ENCODE results near the gene TMEM240. TPM values are rescaled to one million over a fixed set of nuclear protein-coding genes. Genes with fewer than 3 reads are reported as not detected.
"Not testable (repeated sequence)": the region's sequence is repeated elsewhere in the genome, so short reads cannot be mapped to it uniquely, and the experiment has no call there.

The TMEM240 gene
- total RNA-seq, 2 experiments from 2014 or later = not detected

GRCh38 chr1:1534401-1535154, 5.8 kb downstream of the TMEM240 start:
- intact Hi-C loops (cut with micrococcal nuclease) = no loop called here
- CTCF ChIA-PET = no interaction called here
- H3K27me3 Mint-ChIP-seq (ENCODE audit: low read depth) = no peaks in the 10 kb centered on the region
- peaks cover 21% of the 10 kb centered on the region for H3K36me3 Mint-ChIP-seq (ENCODE audit: low read depth)
- no peak overlapping the region for H3K4me3 Mint-ChIP-seq
- H3K27ac Mint-ChIP-seq = no peak overlapping the region
- peaks cover 3% of the 10 kb centered on the region for H3K4me1 Mint-ChIP-seq (ENCODE audit: low read depth)
- H3K9me3 Mint-ChIP-seq = peaks cover 8% of the 10 kb centered on the region
- no peak for DNase-seq

GRCh38 chr1:1533894-1534291, 6.5 kb downstream of the TMEM240 start:
- H3K4me3 Mint-ChIP-seq; H3K4me1 Mint-ChIP-seq (ENCODE audit: low read depth); H3K9me3 Mint-ChIP-seq; CTCF ChIA-PET; intact Hi-C loops (cut with micrococcal nuclease); H3K27ac Mint-ChIP-seq; H3K27me3 Mint-ChIP-seq (ENCODE audit: low read depth); DNase-seq: not testable (repeated sequence)
- H3K36me3 Mint-ChIP-seq (ENCODE audit: low read depth) = peaks cover 27% of the 10 kb centered on the region

GRCh38 chr1:1533176-1533893, 7.1 kb downstream of the TMEM240 start:
- DNase-seq; H3K4me3 Mint-ChIP-seq; H3K27me3 Mint-ChIP-seq (ENCODE audit: low read depth); H3K27ac Mint-ChIP-seq; CTCF ChIA-PET; intact Hi-C loops (cut with micrococcal nuclease); H3K9me3 Mint-ChIP-seq; H3K4me1 Mint-ChIP-seq (ENCODE audit: low read depth): not testable (repeated sequence)
- peaks cover 28% of the 10 kb centered on the region for H3K36me3 Mint-ChIP-seq (ENCODE audit: low read depth)

- peaks cover 8% of the 10 kb centered on the region for H3K9me3 Mint-ChIP-seq
- intact Hi-C loops (cut with micrococcal nuclease) = no loop called here
- no peak overlapping the region for H3K27ac Mint-ChIP-seq
- peaks cover 34% of the 10 kb centered on the region for H3K36me3 Mint-ChIP-seq (ENCODE audit: low read depth)
- no peak for DNase-seq
- CTCF ChIA-PET = no interaction called here
- H3K4me3 Mint-ChIP-seq = no peak overlapping the region
- H3K4me1 Mint-ChIP-seq (ENCODE audit: low read depth) = no peaks in the 10 kb centered on the region
- H3K27me3 Mint-ChIP-seq (ENCODE audit: low read depth) = no peaks in the 10 kb centered on the region
These were observed 8.5 kb downstream of the TMEM240 start for GRCh38 chr1:1531947-1532346.

- Mint-ChIP-seq H3K9me3 (peaks cover 8% of the 10 kb centered on the region), H3K36me3 (ENCODE audit: low read depth) (peaks cover 36% of the 10 kb centered on the region), H3K27ac (no peak overlapping the region), H3K27me3 (ENCODE audit: low read depth) (no peaks in the 10 kb centered on the region), H3K4me3 (no peak overlapping the region), H3K4me1 (ENCODE audit: low read depth) (no peaks in the 10 kb centered on the region)
- no peak for DNase-seq
- intact Hi-C loops (cut with micrococcal nuclease) = no loop called here
- CTCF ChIA-PET = interaction anchor here (0.6 kb wide), 1 partner anchor 45 kb away, joined by 3 read pairs; no protein-coding TSS in a partner anchor
These were observed 10.5 kb downstream of the TMEM240 start for GRCh38 chr1:1529936-1530335.

GRCh38 chr1:1529321-1529720, 11.1 kb downstream of the TMEM240 start:
- Mint-ChIP-seq H3K36me3 (ENCODE audit: low read depth) (peaks cover 36% of the 10 kb centered on the region), H3K27ac (no peak overlapping the region), H3K4me1 (ENCODE audit: low read depth) (no peaks in the 10 kb centered on the region), H3K27me3 (ENCODE audit: low read depth) (no peaks in the 10 kb centered on the region), H3K9me3 (peaks cover 8% of the 10 kb centered on the region), H3K4me3 (no peak overlapping the region)
- intact Hi-C loops (cut with micrococcal nuclease) = no loop called here
- DNase-seq = no peak
- CTCF ChIA-PET = no interaction called here

- peaks cover 8% of the 10 kb centered on the region for H3K9me3 Mint-ChIP-seq
- no peaks in the 10 kb centered on the region for H3K4me1 Mint-ChIP-seq (ENCODE audit: low read depth)
- H3K27me3 Mint-ChIP-seq (ENCODE audit: low read depth) = no peaks in the 10 kb centered on the region
- intact Hi-C loops (cut with micrococcal nuclease) = no loop called here
- DNase-seq = no peak
- no peak overlapping the region for H3K4me3 Mint-ChIP-seq
- peaks cover 38% of the 10 kb centered on the region for H3K36me3 Mint-ChIP-seq (ENCODE audit: low read depth)
- H3K27ac Mint-ChIP-seq = no peak overlapping the region
- CTCF ChIA-PET = no interaction called here
These were observed 11.8 kb downstream of the TMEM240 start for GRCh38 chr1:1528301-1529267.

GRCh38 chr1:1527092-1527816, 13.2 kb downstream of the TMEM240 start:
- peaks cover 36% of the 10 kb centered on the region for H3K36me3 Mint-ChIP-seq (ENCODE audit: low read depth)
- CTCF ChIA-PET = no interaction called here
- peaks cover 8% of the 10 kb centered on the region for H3K9me3 Mint-ChIP-seq
- no peak overlapping the region for H3K27ac Mint-ChIP-seq
- no peak overlapping the region for H3K4me3 Mint-ChIP-seq
- DNase-seq = no peak
- H3K27me3 Mint-ChIP-seq (ENCODE audit: low read depth) = no peaks in the 10 kb centered on the region
- H3K4me1 Mint-ChIP-seq (ENCODE audit: low read depth) = no peaks in the 10 kb centered on the region
- intact Hi-C loops (cut with micrococcal nuclease) = no loop called here

- CTCF ChIA-PET; H3K4me3 Mint-ChIP-seq; H3K27ac Mint-ChIP-seq; intact Hi-C loops (cut with micrococcal nuclease); H3K27me3 Mint-ChIP-seq (ENCODE audit: low read depth); DNase-seq; H3K9me3 Mint-ChIP-seq; H3K4me1 Mint-ChIP-seq (ENCODE audit: low read depth): not testable (repeated sequence)
- H3K36me3 Mint-ChIP-seq (ENCODE audit: low read depth) = peaks cover 31% of the 10 kb centered on the region
These were observed 13.9 kb downstream of the TMEM240 start for GRCh38 chr1:1526476-1526875.

- H3K9me3 Mint-ChIP-seq; H3K27me3 Mint-ChIP-seq (ENCODE audit: low read depth); H3K27ac Mint-ChIP-seq; CTCF ChIA-PET; DNase-seq; H3K4me3 Mint-ChIP-seq; H3K4me1 Mint-ChIP-seq (ENCODE audit: low read depth); intact Hi-C loops (cut with micrococcal nuclease): not testable (repeated sequence)
- H3K36me3 Mint-ChIP-seq (ENCODE audit: low read depth) = peaks cover 19% of the 10 kb centered on the region
These were observed 15.6 kb downstream of the TMEM240 start for GRCh38 chr1:1524750-1525383.

GRCh38 chr1:1523651-1524050, 16.8 kb downstream of the TMEM240 start:
- CTCF ChIA-PET; intact Hi-C loops (cut with micrococcal nuclease); DNase-seq; H3K4me1 Mint-ChIP-seq (ENCODE audit: low read depth); H3K27ac Mint-ChIP-seq; H3K9me3 Mint-ChIP-seq; H3K27me3 Mint-ChIP-seq (ENCODE audit: low read depth); H3K4me3 Mint-ChIP-seq: not testable (repeated sequence)
- H3K36me3 Mint-ChIP-seq (ENCODE audit: low read depth) = peaks cover 11% of the 10 kb centered on the region

Measured in activated naive CD4-positive, alpha-beta T cell treated with anti-CD3 and anti-CD28 coated beads for 36 hours (primary cell).